Thymus (tissue), 11 donors: ENCODE results near the gene NDUFB2. TPM values are rescaled to one million over a fixed set of nuclear protein-coding genes. Genes with fewer than 3 reads are reported as not detected.

Experiments
- DNase-seq, 9 donors: peaks; one replicate each; pipeline ENCODE4 v3.0.0-alpha.2; 2013; ENCODE audit warnings: low spot score in 9 of 9, low read depth in 6 of 9, missing footprints in 1 of 9
- H3K27ac ChIP-seq, 2 donors: one replicate each; pipeline ENCODE4 v1.5.1; 2013; ENCODE audit warnings: control low read depth in 1 of 2, low read depth in 1 of 2, low read length in 1 of 2, mild to moderate bottlenecking in 1 of 2, moderate library complexity in 1 of 2
- H3K27me3 ChIP-seq, 2 donors: one replicate each; pipeline ENCODE4 v1.5.1; 2013; ENCODE audit warnings: low read length in 1 of 2; ENCODE audit not compliant: control insufficient read depth in 2 of 2, insufficient read depth in 1 of 2
- H3K36me3 ChIP-seq, 2 donors: one replicate each; pipeline ENCODE4 v1.5.1; 2013; ENCODE audit warnings: low read length in 1 of 2, mild to moderate bottlenecking in 1 of 2, moderate library complexity in 1 of 2; ENCODE audit not compliant: control insufficient read depth in 2 of 2, insufficient read depth in 2 of 2
- H3K4me1 ChIP-seq, 2 donors: one replicate each; pipeline ENCODE4 v1.5.1; 2013; ENCODE audit warnings: low read length in 2 of 2; ENCODE audit not compliant: control insufficient read depth in 2 of 2, insufficient read depth in 2 of 2
- H3K4me3 ChIP-seq, 2 donors: one replicate each; pipeline ENCODE4 v1.5.1; 2013; ENCODE audit warnings: low read length in 2 of 2, control low read depth in 1 of 2, mild to moderate bottlenecking in 1 of 2
- H3K9me3 ChIP-seq, 2 donors: one replicate each; pipeline ENCODE4 v1.5.1; 2013; ENCODE audit warnings: low read length in 1 of 2, mild to moderate bottlenecking in 1 of 2; ENCODE audit not compliant: control insufficient read depth in 2 of 2, insufficient read depth in 1 of 2
- WGBS: extraction: QIAGEN DNeasy Blood & Tissue Kit; methylation state at CpG from one replicate; pipeline ENCODE4 v1.1.7; 2013; 5-methylcytosine and 5-hydroxymethylcytosine counted together
- polyA plus RNA-seq: library from polyadenylated mRNA; stranded (reverse); fragments of 200-250 nt; gene quantifications from one replicate; pipeline ENCODE4 v1.2.3, GENCODE V29; 2013
- total RNA-seq: library from RNA; stranded (reverse); fragments of 120-200 nt; gene quantifications from one replicate; pipeline ENCODE4 v1.2.4, GENCODE V29; 2013
- donor health status: healthy.

Gene NDUFB2
- total and polyA plus RNA-seq, 2 donors: 209 to 254 TPM

DNA sequence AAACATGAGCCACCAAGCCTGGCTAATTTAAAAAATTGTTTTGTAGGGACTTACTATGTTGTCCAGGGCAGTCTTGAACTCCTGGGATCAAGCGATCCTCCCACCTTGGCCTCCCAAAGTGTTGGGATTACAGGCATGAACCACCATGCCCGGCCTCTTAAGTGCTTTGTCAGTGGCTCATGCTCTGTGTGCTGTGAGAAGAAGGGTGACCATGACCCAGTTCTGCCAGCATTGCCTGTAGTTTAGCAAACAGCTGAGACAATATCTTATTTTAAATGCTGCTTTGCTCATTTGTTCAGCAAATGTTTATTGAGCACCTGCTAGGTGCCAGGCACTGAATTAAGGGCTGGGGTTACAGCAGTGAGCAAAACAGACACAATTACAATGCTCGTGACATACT is 14.7 kb upstream of the NDUFB2 start:
- no peaks in the 10 kb centered on the region for H3K9me3 ChIP-seq
- peaks cover 38 to 52% of the 10 kb centered on the region in 2 donors for H3K36me3 ChIP-seq
- H3K4me1 ChIP-seq: no peaks in the 10 kb centered on the region
- no peaks in the 10 kb centered on the region for H3K27me3 ChIP-seq
- no peak overlapping the region for H3K4me3 ChIP-seq
- H3K27ac ChIP-seq: no peak overlapping the region
- DNase-seq: no peak
- WGBS: 98% methylated on average over 3 of the region's 3 CpGs

DNA sequence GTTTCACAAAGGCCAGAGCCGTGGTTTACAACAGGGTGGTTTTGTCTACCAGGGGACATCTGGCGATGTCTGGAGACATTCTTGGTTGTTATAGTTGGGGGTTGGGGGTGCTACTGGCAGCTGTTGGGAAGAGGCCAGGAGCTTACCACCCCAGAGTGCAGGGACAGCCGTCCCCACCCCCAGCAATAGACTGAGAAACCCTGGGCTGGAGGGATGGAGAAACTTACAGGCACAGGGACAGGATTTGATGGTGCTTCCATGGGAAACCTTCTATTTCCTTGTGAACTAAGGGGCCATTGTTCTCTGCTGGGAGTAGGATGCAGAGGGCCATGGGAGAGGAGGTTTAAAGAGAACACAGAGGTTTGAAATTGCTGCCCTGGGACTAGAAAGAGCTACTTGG is 12.9 kb upstream of the NDUFB2 start:
- Histone ChIP-seq H3K4me1 (no peaks in the 10 kb centered on the region), H3K27me3 (no peaks in the 10 kb centered on the region), H3K4me3 (no peak overlapping the region), H3K27ac (no peak overlapping the region), H3K9me3 (no peaks in the 10 kb centered on the region), H3K36me3 (peaks cover 43 to 60% of the 10 kb centered on the region in 2 donors)
- 96% methylated on average over 3 of the region's 3 CpGs for WGBS
- DNase-seq: no peak

DNA sequence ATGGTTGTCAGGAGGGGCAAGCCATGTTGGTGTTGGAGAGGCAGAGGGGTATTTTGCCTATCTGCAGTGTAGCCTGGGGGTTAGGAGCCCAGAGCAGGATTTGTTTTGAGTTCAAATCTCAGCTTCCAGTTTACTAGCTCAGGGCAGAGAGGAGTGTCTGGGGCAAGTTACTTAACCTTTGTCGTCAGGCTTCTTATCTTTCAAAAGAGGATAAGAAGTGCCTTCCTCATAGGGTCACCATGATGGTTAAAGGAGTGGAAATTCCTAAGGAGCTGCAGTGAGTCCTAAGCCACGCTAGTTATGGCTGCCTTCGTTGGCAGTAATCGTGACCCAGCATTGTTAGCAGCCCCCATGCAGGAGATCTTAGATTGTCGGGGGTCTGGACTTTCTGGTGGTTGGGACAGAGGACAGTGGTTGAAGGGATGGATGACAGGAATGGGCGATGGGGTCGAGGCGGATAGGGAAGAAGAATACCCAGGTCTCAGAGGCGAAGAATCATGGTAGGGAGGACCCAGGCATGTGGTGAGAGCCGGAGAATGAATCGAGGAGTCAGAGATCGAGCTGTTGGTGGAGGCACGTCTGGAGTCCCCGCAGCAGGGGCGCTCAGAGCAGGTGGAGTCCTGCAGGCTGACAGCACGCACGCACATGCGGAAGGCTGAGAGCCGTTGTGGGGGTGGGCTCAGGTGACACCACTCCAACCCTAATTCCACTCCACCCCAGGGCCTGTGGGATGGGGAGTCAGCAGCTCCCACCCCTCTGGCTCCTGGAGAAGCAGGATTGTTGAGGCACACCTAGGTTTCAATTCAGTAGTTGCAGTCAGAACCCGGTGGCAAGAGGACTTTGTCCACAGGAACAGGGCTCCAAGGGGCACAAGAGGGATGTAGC is 12.2 kb upstream of the NDUFB2 start:
- Histone ChIP-seq H3K4me1 (no peaks in the 10 kb centered on the region), H3K9me3 (no peaks in the 10 kb centered on the region), H3K27me3 (no peaks in the 10 kb centered on the region), H3K27ac (no peak overlapping the region), H3K4me3 (no peak overlapping the region), H3K36me3 (peaks cover 41 to 57% of the 10 kb centered on the region in 2 donors)
- DNase-seq: no peak
- 97% methylated on average over 20 of the region's 20 CpGs for WGBS

DNA sequence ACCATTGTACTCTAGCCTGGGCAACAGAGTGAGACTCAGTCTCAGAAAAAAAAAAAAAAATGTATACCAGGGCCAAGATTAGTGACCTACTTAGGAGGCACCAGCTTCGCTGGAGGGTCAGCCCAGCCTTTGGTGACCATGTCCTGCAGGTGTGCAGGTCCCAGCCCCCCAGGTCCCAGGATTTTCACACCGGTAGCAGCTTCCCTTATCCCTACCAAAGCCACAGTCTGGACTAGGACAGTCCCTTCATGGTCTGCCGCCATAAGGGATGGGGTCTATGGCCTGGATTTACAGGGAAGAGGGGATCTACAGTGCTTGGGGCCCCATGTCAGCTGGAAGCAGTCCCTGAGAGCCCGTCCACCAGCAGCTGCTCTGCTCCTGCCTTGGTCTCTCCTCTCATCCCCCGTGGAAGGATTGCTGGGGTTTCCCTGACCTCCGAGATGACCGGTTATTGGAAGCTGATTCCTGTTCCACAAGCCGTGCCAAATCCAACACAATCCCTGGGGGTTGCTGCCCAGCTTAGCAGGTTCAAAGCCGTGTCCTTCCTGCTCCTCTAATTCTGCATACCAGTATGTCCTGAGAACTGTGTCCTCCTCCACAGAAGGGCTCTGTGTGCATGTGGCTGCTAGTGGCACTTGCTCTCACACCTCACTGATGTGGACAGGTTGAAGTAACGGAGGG is 11.0 kb upstream of the NDUFB2 start:
- no peak for DNase-seq
- H3K36me3 ChIP-seq: peaks cover 44 to 63% of the 10 kb centered on the region in 2 donors
- H3K27me3 ChIP-seq: no peaks in the 10 kb centered on the region
- H3K4me1 ChIP-seq: no peaks in the 10 kb centered on the region
- H3K4me3 ChIP-seq: no peak overlapping the region
- H3K9me3 ChIP-seq: no peaks in the 10 kb centered on the region
- no peak overlapping the region for H3K27ac ChIP-seq
- WGBS: 96% methylated on average over 10 of the region's 10 CpGs

DNA sequence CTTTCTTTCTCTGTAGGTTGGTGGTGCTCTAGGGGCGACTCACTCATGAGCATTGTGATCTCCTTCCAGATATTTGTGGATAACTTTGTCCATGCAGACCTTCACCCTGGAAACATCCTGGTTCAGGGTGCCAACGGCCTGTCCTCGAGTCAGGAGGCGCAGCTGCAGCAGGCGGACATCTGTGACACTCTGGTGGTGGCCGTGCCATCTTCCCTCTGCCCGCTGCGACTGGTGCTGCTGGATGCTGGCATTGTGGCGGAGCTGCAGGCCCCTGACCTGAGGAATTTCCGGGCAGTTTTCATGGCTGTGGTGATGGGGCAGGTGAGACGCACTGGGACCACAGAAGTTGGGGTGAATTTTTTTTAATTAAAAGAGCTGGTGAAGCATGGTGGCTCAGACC is 9.6 kb upstream of the NDUFB2 start:
- Histone ChIP-seq H3K36me3 (peaks cover 44 to 58% of the 10 kb centered on the region in 2 donors), H3K9me3 (no peaks in the 10 kb centered on the region), H3K4me1 (no peaks in the 10 kb centered on the region), H3K27me3 (no peaks in the 10 kb centered on the region), H3K27ac (no peak overlapping the region), H3K4me3 (no peak overlapping the region)
- WGBS: 98% methylated on average over 11 of the region's 11 CpGs
- no peak for DNase-seq

DNA sequence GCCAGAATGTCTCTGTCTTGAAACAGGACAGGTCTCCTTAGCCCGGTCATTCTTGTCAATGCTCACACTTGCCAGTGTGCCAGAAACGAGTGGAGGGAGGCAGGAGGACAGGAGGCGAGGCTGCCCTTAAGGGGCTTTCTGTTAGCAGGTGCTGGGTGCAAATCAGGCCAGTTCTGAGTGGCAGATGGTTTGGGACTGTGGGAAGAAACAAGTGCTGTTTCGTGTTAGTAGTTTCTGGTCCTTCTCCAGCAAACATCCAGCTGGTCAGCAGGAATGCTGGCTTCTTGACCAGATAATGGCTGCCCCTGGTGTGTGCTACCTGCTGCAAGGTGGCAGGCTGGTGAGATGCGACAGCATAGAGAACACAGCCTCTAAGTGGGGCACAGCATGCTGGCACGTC is 8.2 kb upstream of the NDUFB2 start:
- Histone ChIP-seq H3K27ac (no peak overlapping the region), H3K27me3 (no peaks in the 10 kb centered on the region), H3K4me1 (no peaks in the 10 kb centered on the region), H3K9me3 (no peaks in the 10 kb centered on the region), H3K36me3 (peaks cover 38 to 60% of the 10 kb centered on the region in 2 donors), H3K4me3 (no peak overlapping the region)
- WGBS: 96% methylated on average over 6 of the region's 6 CpGs
- no peak for DNase-seq

DNA sequence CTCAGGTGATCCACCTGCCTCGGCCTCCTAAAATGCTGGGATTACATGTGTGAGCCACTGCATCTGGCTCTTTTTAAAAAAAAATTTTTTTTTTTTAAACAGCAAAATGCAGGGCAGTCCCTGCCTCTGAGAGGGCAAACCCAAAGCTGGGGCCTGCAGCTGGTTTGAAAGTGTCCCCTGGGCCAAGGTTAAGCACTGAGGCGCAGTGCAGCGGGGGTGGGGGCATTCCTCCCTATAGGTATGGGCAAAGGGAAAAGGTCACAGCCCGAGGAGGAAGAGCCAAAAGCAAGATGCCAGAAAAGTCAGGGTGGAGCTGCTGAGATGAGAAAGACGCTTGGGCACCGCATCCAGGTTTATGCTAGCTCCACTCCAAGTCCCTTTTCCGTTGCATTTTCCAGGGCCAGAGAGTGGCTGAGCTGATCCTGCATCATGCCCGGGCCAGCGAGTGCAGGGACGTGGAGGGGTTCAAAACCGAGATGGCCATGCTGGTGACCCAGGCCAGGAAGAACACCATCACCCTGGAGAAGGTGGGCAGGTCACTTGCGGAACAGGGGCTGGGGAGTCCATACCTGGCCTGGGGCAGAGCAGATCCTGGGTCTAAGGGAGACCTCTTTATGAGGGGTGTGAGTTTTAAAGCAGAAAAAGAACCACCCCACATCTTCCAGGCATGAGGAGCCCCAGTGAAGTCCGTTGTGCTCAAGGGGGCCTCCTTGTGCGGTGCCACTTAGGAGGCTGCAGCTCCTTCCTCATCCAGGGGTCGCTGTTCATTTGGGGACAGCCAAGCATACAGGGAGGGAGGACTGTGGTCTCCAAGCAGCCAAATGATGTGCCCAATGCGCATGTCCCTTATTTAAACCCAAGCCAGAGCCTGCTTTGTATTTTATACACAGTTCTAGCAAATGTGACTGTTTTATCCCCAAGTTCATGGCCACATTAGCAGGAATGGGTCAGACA is 7.0 kb upstream of the NDUFB2 start:
- Histone ChIP-seq H3K27me3 (no peaks in the 10 kb centered on the region), H3K4me1 (no peaks in the 10 kb centered on the region), H3K36me3 (peaks cover 34 to 55% of the 10 kb centered on the region in 2 donors), H3K27ac (no peak overlapping the region), H3K9me3 (no peaks in the 10 kb centered on the region), H3K4me3 (no peak overlapping the region)
- no peak for DNase-seq
- 98% methylated on average over 16 of the region's 16 CpGs for WGBS

DNA sequence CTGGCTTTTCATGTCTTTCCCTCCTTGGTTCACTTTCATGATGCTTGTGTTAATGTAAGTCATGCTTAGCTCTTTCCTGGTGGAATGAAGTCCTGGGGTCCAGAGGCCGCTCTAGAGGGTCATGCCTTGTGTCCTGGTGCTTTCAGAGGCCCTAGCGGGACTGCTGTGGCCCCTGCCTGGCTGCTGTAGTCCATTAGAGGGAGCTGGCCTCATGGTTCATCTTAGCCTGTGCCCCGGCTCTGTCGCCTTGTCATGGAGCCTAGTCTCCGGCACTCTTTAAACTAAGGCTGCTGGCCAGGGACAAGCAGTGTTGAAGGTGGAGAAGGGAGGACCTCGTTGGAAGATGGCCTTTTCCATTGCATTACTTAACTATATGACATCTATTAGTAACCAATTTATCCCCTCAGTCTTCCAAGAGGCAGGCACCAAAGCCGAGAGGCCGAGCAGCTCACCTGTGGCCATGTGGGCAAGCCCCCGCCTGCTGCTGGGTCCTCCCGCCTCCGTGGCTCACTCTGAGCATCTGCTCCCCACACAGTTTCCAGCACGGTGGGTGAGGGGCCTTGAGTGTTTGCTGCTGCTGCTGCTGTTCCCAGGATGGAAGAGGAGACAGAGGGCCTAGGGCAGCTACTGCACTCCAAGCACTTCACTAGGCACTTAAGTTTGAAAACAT is 5.0 kb upstream of the NDUFB2 start:
- Histone ChIP-seq H3K36me3 (peaks cover 27 to 51% of the 10 kb centered on the region in 2 donors), H3K4me1 (peaks cover 0 to 9% of the 10 kb centered on the region in 2 donors), H3K27me3 (no peaks in the 10 kb centered on the region), H3K4me3 (no peak overlapping the region), H3K9me3 (no peaks in the 10 kb centered on the region), H3K27ac (no peak overlapping the region)
- WGBS: 96% methylated on average over 12 of the region's 12 CpGs
- no peak for DNase-seq
